ENCODE data around the gene ADRB2.

Gene ADRB2

DNA sequence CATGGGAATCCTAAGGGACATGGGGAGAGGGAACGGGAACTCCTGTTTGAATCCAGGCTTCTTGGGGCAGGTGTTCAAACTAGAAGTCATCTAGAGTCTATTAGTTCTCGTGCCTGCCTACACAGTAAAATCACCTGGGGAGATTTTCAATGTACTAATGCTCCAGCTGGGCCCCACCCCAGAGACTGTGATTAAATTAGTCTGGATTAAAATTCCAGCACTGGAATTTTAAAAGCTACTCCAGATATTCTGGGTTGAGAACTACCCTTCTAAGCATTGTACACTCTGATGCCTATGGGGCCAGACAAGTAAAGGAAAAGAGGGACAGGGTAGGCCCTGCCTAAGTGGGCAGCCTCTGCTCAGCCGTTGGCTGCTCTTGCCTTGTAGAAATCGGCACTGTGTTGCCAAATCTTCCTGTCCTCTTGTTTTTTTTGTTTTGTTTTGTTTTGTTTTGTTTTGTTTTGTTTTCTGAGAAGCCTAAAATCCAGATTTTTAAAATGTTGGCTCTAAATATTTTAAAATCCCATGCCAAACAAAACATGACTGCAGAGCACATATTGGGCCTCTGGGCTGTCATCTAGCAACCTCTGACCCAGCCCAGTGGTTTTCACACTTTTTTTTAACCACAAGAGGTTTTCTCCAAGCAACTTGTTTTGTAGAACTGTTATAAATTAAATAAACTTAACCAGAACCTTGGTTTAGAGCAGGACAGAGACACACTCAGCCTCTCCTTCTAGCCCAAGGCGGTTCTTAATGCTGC is 29.0 kb downstream of the ADRB2 start:
- TF ChIP-seq, protein P1, sequence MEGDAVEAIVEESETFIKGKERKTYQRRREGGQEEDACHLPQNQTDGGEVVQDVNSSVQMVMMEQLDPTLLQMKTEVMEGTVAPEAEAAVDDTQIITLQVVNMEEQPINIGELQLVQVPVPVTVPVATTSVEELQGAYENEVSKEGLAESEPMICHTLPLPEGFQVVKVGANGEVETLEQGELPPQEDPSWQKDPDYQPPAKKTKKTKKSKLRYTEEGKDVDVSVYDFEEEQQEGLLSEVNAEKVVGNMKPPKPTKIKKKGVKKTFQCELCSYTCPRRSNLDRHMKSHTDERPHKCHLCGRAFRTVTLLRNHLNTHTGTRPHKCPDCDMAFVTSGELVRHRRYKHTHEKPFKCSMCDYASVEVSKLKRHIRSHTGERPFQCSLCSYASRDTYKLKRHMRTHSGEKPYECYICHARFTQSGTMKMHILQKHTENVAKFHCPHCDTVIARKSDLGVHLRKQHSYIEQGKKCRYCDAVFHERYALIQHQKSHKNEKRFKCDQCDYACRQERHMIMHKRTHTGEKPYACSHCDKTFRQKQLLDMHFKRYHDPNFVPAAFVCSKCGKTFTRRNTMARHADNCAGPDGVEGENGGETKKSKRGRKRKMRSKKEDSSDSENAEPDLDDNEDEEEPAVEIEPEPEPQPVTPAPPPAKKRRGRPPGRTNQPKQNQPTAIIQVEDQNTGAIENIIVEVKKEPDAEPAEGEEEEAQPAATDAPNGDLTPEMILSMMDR (IDR thresholded peaks at IDR 0.05): no peak
- TF ChIP-seq ZFX (IDR thresholded peaks at IDR 0.05; ENCODE audit: borderline replicate concordance): no peak
- H3K27ac ChIP-seq: peak overlapping the region; percentile 3; the same call in 1 of the 2 replicates

DNA sequence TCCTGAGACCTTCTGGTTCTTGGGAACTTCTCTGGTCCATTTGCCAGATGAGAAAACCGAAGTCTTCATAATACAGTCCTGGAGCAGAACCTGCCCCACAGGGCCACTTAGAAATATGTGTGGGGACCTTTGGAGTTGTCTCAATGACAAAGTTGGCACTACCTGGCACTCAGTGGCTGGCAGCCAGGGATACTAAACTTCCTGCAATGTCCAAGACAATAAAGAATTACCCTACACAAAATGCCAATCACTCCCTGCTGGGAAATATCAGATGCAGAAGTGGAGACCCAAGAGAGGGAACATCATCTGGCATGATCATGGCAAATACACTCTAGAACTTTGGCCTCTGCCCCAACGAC is 29.6 kb downstream of the ADRB2 start:
- TF ChIP-seq, protein P1 (IDR thresholded peaks at IDR 0.05): no peak
- TF ChIP-seq ZFX (IDR thresholded peaks at IDR 0.05; ENCODE audit: borderline replicate concordance): no peak
- 0 out of 2 replicates have a peak overlapping the region, but pooled peaks have one; percentile 3 for H3K27ac ChIP-seq

DNA sequence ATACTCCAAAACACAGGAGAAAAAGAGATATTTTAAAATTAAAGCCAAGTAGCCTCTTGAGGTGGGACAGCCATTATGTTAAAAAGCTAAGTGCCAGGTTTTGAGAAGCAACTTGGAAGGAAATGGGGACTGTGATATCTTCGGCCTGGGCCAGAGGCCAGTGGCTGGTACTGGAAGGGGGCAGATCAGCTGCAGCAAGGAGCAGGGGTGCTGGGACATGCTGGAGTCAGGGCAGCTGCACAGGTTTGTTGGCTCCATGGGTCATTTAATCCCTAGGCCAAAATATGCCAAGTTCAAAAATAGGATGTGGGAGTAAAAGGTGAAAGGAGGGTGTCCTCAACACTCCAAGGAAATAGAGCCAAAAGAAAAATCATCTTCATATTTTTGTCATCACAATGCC is 30.0 kb downstream of the ADRB2 start:
- H3K27ac ChIP-seq: no peak overlapping the region
- TF ChIP-seq, protein P1 (IDR thresholded peaks at IDR 0.05): no peak
- no peak for TF ChIP-seq ZFX (IDR thresholded peaks at IDR 0.05; ENCODE audit: borderline replicate concordance)

DNA sequence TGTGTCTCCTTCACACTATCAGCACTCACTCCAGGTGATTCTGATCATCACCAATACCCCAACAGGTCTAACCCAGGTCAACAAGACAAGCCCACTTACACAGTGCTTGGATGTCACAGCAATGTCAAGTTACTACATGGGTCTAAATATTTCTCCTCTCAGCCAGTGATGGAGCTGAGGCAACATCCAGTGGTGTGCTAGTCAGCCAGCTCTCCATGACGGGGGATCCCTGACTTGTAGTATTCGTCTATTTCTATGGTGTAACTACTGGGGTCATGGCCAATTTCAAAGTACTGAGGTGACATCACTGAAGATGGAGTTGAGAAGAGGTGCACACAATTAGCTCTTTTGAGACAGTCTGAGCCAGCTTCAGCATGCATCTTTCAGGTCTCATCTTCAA is 31.1 kb downstream of the ADRB2 start:
- no peak overlapping the region for H3K27ac ChIP-seq
- no peak for TF ChIP-seq ZFX (IDR thresholded peaks at IDR 0.05; ENCODE audit: borderline replicate concordance)
- TF ChIP-seq, protein P1 (IDR thresholded peaks at IDR 0.05): no peak

DNA sequence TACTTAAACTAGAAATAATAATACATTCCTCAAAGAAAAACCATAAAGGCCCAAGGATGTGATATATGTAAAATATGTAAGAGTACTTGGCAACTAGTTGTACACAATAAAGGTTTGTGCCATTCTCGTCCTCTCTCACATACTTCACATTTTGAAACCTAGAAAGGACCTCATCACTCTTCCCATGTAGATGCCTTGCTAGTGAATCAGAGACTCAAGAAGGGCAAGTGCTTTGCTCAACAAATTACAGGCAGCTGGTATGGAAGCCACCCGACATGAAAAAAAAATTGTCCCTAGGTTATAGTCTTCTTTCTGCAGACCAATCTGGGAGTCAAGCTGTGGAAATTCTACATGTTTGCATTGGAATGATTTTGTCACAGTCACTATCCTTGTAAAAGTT is 31.7 kb downstream of the ADRB2 start:
- no peak for TF ChIP-seq ZFX (IDR thresholded peaks at IDR 0.05; ENCODE audit: borderline replicate concordance)
- TF ChIP-seq, protein P1 (IDR thresholded peaks at IDR 0.05): no peak

DNA sequence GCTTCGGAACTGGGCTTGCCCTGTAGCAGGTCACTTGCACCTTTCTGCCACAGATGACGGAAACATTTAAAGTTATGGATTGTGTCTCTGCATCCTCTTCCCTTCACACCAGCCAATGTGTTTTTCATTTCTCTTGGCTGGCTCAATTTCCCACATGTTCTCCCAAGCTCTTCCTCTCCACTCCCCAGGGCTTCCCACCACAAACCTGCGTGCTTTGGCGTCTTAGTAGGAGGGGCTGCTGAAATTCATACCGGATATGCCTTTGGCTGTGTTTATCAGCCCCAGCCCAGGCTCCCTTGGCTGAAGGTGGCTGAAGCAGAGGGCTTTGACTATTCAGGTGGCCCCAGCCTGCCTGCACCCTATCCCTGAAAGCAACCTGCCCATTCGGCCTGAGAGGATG is 32.1 kb downstream of the ADRB2 start:
- TF ChIP-seq ZFX (IDR thresholded peaks at IDR 0.05; ENCODE audit: borderline replicate concordance): no peak
- TF ChIP-seq, protein P1 (IDR thresholded peaks at IDR 0.05): no peak
- no peak overlapping the region for H3K27ac ChIP-seq

More for the DNA sequence above, 31.7 kb downstream of the ADRB2 start:
- H3K27ac ChIP-seq: no peak overlapping the region

DNA sequence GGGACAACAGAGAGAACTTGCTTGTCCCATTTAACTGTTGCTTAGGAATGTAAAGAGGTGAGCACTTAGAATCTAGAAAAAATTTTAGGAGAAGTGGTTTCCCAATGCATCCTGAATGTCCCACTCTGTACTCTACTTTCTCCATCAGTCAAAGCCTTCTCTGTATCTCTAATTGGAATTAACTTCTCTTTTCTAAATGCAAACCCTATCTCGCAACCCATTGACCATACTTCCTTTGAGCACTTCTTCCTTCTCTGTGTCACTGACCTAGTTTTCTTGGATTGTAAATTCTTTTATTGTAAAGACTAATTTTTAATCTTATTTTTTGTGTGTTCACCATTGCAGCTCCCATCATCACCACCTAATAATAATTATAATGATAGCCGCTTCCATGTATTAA is 33.3 kb downstream of the ADRB2 start:
- H3K27ac ChIP-seq: no peak overlapping the region
- TF ChIP-seq, protein P1 (IDR thresholded peaks at IDR 0.05): no peak
- TF ChIP-seq ZFX (IDR thresholded peaks at IDR 0.05; ENCODE audit: borderline replicate concordance): no peak

Data from 22Rv1 (cell line).